ENCODE results near the gene PTGDS.

Gene PTGDS

DNA sequence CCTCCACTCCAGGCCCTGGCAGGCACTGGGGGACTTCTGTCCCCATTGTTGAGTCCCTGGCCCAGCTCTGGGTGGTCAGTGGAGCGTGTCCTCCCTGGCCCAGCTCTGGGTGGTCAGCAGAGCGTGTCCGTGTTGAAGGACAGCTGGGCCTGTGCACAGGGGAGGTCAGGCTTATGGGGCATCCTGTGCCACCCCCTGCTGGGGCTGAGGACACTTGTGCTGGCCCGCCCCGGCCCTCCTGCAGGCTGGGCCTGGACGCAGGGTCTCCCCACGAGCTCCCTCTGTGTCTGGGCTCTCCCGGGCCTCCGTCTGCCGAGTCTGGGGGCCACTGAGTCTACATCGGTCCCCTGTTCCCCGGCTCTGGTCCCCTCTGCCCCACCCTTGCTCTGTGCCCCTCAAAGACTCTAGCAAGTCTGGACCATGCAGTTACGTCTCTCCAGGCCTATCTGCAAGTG, 30.5 kb downstream of the PTGDS start:
- DNase-seq (ENCODE audit: low read depth in 2 of 2, low spot score in 1 of 2) = no peak

DNA sequence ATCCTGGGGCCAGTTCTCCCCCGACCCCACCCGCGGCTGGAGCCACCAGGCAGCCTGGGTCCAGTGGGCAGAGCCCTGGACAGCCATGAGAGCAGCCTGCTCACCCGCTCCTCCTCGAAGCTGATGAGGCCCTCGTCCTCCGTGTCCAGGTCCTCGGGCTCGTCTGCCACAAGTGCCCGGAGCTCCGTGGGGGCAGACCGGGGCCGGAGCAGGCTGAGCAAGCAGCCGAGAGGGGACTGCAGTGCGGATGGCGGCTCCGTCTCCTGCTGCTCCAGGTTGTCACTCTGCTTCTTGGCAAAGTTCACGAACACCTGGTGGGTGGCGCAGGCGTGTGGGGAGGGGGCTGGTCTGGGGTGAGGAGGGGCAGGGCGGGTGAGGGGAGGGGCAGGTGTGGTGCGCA, 31.0 kb downstream of the PTGDS start:
- no peak for DNase-seq (ENCODE audit: low read depth in 2 of 2, low spot score in 1 of 2)

DNA sequence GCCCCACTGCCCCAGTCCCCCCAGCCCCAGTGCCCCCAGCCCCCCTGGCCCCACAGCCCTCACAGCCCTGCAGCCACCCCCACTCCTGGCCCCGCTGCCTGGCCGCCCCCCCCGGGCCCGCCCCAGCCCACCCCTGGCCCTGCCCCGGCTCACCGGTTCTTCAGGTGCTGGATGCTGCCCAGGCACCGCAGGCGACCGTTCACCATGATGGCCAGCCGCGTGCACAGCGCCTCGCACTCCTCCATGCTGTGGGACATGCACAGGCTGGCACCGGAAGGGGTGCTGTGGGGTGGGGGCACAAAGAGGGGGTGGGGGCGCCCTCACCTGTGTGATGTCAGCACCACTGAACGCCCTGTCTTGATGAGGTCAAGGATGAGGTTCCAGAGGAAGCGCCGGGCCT, 31.9 kb downstream of the PTGDS start:
- DNase-seq (ENCODE audit: low read depth in 2 of 2, low spot score in 1 of 2) = no peak

DNA sequence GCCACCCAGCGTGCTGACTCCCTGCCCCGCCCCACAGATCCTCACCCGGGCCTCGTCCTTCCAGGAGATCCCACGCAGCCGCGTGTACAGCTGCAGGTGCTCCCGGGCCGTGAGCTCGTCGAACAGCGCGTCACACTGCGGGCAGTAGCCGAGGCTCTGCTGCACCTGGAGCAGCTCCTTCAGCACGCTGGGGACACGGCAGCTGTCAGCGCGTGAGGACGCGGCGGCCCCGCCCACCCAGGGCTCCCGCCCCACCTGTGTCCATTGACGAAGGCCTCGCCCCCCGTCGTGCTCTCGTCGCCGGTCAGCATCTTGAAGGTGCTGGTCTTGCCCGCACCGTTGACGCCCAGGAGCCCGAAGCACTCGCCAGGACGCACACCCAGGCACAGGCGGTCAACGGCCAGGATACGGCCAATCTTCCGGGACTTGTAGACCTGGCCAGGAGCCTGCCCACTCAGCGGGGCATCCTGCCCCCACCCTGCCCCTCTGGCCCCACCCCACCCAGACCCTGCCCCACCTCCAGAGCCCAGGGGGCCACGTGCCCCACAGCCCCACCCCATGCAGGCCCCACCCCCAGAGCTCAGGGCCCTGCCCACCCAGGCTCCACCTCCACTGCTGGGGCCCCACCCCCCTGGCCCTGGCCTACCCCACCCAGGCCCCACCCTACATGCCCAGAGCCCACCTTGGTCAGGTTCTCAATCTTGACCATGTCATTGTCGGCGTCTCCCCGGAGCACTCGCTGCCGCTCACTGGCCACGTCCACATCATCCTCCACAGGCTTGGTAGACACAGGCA, 32.8 kb downstream of the PTGDS start:
- no peak for DNase-seq (ENCODE audit: low read depth in 2 of 2, low spot score in 1 of 2)

DNA sequence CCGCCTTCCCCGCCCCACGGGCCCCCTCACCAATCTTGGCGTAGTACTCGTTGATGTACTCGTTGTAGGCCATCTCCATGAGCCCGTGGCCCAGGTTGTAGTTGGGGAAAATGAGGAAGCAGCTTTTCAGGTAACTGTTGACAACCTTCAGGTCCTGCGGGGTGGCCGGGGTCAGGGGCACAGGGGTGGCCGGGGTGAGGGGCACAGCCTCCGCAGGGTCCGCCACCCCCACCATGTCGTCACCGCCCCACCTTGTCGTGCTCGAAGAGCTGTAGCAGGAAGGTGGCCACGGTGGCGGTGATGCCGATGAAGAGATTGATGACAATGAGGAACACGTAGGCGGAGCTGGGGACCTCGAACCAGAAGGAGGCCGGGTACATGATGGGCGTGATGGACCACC, 33.9 kb downstream of the PTGDS start:
- no peak for DNase-seq (ENCODE audit: low read depth in 2 of 2, low spot score in 1 of 2)

DNA sequence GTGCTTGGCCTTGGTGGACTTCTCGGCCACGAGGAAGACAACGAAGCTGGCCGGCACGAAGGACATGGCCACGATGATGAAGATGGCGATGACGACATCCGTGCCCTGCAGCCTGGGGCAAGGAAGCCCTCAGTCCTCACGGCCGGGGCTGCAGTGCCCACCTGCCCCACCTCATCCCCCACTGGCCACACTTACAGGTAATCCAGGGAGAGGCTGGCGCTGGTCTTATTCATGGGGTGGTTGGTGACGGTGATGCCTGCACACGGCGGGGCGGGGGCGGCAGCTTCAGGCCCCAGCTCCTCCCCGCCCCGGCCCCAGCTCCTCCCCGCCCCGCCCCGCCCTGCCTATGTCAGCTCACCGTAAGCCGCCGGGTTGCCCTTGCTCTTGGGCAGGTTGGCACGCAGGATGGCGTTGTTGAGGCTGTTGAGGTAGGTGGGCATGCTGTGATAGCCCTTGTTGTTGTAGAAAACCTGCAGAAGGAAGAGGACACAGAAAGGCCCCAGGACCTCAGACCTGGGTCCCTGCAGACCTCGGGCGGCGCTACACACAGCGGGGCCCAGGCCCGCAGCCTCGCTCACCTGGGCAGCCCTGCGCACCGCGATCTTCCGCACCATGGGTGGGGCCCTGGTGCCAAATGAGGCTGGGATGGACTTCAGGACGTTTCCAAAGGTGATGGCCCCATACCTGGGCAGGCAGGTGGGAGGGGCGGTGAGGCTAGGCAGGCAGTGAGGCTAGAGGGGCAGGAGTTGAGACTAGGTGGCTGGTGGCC, 34.8 kb downstream of the PTGDS start:
- DNase-seq (ENCODE audit: low read depth in 2 of 2, low spot score in 1 of 2) = no peak

GRCh38 chr9:137012694-137013570, 35.6 kb downstream of the PTGDS start:
- DNase-seq (ENCODE audit: low read depth in 2 of 2, low spot score in 1 of 2) = no peak

- DNase-seq (ENCODE audit: low read depth in 2 of 2, low spot score in 1 of 2) = no peak
Observed at GRCh38 chr9:137013571-137013940, 36.3 kb downstream of the PTGDS start.

DNA sequence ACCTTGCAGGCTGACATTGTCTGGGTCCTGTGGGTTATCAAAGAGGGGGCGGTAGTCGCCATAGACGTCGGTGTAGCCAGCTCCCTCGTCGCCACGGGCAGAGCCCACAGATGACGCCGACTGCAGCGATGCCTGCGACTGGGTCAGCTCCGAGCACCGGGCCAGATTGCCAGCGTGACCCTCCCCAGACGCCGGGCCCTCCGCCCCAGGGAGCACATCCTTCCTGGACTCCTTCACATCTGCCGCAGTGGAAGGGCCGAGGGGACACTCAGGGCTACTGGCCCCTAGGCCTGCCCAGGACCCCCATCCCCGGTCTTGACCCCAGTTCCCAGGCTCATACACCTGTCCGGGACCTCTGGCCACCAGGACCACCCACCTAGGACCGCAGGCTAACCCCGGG, 36.9 kb downstream of the PTGDS start:
- no peak for DNase-seq (ENCODE audit: low read depth in 2 of 2, low spot score in 1 of 2)

GRCh38 chr9:137014776-137015539, 37.7 kb downstream of the PTGDS start:
- DNase-seq (ENCODE audit: low read depth in 2 of 2, low spot score in 1 of 2) = no peak

DNA sequence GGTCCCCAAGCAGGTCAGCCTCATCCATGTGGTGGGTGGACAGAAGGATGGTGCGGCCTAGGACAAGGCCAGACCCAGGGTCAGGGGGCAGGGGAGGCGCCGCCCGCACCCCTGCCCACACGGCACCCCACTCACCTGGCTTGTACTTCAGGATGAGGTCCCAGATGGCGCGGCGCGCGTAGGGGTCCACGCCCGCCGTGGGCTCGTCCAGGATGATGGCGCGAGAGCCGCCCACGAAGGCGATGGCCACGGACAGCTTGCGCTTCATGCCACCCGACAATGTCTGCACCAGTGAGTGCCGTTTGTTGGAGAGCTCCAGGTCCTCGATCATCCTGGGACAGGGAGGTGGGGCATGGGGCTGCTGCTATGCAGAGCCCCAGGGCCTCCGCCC, 38.2 kb downstream of the PTGDS start:
- no peak for DNase-seq (ENCODE audit: low read depth in 2 of 2, low spot score in 1 of 2)

DNA sequence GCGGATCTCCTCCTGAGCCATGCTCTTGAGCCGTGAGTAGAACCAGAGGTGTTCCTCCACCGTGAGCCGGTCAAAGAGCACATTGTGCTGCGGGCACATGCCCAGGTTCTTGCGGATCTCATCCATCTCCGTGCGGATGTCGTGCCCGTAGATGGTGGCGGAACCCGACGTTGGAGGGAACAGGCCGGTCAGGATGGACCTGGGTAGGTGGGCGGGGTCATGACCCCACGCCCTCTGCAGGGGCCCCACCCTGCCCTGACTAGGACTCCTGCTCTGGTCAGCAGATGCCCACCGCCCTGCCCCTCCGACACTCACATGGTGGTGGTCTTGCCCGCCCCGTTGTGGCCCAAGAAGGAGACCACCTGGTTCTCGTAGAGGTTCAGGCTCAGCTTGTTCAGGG, 38.7 kb downstream of the PTGDS start:
- no peak for DNase-seq (ENCODE audit: low read depth in 2 of 2, low spot score in 1 of 2)

DNA sequence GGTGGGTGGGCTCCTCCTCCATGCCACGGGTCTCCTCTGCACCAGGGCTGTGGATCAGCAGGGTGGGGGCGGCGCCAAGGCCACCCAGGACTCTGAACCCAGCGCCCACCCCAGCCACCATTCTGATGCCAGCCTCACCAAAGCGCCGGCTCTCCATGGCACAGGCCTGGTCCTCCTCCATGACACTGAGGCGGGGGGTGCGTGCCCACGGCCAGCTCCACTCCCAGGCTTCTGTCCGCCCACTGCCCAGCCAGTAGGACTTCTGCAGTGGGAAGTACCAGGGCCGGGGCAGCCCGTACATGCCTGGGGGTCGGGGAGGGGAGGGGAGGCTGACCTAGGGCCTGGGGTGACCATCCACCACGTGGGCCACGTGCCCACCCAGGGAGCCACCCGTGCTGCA, 39.1 kb downstream of the PTGDS start:
- DNase-seq (ENCODE audit: low read depth in 2 of 2, low spot score in 1 of 2) = no peak

DNA sequence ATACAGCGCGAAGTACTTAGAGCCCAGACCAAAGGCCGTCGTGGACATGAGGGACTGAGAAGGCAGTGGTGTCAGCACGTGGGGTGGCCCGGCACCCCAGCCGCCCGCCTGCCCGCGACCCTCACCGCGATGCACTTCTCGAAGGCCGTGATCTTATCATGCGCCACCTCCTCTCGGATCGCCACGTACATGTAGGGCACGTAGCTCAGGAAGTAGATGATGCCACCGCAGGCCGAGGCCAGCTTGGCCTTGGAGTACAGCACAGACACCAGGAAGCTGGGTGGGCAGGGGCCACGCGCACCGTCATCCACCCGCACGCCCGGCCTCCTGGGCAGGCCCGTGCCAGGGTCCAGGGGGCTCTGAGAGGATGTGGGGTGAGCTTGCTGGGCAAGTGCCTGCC, 39.8 kb downstream of the PTGDS start:
- no peak for DNase-seq (ENCODE audit: low read depth in 2 of 2, low spot score in 1 of 2)

- DNase-seq (ENCODE audit: low read depth in 2 of 2, low spot score in 1 of 2) = no peak
Observed at GRCh38 chr9:137017791-137018497, 40.6 kb downstream of the PTGDS start.

DNA sequence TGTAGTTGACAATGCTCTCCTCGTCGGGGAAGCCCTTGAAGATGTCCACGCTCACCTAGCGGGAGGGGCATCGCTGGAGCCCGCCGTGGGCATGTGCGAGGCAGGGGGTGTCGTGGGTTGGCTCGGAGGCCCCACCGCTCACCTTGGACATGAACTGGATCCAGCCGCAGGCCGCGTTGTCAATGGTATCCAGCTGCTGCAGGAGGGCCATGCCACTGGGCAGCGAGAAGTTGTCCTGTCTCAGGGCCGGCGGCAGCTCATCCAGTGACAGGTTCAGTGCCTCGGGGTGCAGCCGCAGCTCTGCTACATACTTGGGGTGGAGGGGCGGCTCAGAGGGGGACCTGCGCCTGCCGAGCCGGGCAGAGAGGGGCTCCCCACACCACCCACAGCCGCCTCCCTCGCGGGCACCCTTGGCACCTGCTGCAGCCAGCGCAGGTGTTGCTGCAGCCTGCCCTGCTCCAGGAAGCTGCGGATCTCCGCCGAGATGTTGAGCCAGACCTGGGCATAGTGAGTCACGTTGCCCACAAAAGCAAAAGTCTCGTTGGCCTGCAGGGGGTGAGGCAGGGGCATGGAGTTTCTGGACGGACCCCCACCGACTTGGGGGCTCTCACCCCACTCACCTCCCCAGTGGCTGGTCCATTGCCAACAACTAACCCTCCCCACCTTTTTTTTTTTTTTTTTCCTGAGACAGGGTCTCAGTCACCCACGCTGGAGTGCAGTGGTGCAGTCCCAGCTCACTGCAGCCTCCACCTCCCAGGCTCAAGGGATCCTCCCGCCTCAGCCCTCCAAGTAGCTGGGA, 41.7 kb downstream of the PTGDS start:
- no peak for DNase-seq (ENCODE audit: low read depth in 2 of 2, low spot score in 1 of 2)

GRCh38 chr9:137019891-137020683, 42.8 kb downstream of the PTGDS start:
- DNase-seq (ENCODE audit: low read depth in 2 of 2, low spot score in 1 of 2) = no peak

DNA sequence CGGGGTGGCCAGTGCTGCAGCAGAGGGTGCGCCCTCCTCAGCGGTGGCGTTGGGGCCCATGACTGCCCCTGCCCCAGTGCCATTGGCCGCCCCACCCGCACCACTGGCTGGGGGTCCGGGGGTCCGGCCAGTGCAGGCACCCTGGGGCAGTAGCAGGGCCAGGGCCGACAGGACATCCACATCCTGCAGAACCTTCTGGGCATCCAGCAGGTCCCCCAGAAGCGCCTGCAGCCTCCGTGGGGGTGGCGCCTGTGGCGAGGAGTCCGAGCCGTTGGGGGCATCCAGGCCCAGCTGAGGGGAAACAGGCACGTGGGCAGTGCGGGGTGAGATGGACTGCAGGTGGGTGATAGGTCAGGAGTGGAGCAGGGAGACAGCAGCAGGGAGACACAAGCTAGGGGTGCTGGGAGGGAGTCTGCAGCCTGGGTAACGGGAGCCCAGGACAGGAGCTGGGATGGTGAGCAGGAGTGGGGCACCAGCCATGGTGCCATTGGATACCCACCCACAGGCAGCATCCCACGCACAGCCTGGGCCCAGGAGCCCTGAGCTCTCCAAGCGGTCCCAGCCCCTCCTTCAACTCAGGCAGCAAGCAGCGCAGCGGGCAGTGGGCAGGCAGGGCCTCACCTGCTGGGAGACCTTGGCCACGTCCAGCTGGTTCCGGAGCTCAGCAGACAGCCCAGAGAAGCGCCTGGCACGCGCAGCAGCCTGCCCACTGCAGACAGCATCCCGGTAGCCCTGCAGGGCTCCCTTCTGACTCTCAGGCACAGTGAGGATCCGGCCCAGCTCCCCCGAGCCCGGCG, 43.7 kb downstream of the PTGDS start:
- no peak for DNase-seq (ENCODE audit: low read depth in 2 of 2, low spot score in 1 of 2)
